Activated CD4-positive, alpha-beta T cell treated with anti-CD3 and anti-CD28 coated beads, Interleukin-2, amount 50 U/mL, for 24 hours (primary cell): ENCODE results near the gene FAM114A2.

Source experiments
- DNase-seq, 2 donors: peaks; one replicate each; pipeline ENCODE4 v3.0.0-alpha.2; 2020; ENCODE audit warnings: low read depth in 1 of 2, low spot score in 1 of 2

Gene FAM114A2

DNA sequence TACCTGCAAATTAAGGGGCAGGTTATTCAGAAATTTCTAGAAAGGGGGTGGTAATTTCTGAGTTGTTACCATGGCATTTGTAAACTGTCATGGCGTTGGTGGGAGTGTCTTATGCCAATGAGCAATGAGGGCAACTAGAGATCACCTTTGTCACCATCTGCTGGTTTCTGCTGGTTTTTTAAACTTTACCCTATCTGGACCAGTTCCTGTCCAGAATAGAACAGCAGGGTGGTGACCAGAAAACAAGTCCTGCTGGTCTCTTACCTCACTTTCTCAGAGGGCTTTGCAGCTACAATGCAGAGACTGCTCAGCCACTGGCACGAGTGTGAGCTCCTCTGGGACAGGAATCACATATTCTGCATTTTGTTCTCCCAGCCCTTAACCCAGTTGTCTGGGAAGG, 51.4 kb downstream of the FAM114A2 start:
- no peak for DNase-seq

DNA sequence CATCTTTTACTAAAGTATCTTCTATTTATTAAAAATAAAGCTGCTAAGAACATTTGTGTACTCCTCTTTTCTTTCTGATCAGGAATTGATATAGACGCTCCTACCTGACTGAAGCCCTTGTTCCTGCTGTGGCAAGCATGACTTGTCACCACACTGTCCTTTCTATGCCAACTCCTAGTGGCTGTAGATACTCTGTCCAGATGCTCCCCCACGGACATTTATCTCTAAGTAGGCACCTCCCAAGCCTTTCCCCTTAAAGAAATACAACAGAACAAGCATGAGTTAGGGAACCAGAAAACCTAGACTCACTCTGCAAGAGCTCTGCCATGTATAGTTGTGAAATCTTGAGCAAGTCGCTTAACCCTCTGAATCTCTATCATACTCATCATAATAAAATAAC, 53.2 kb downstream of the FAM114A2 start:
- no peak for DNase-seq

DNA sequence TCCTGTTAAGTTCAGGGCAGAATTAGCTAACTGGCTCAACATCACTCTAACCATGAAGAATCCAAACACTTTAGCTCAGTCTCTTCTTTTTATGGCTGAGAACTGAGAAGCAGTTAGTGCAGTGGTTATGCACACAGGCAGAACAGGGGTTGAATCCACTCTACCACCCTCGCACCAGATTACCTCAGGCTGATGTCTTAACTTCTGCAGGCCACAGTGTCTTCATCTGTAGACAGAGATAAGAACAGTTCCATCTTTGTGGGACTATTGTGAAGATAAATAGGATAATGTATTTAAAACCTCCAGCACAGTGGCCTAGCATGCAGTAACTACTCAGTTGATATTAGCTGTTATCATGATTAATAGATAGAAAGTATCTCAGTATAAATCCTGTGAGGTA, 54.8 kb downstream of the FAM114A2 start:
- no peak for DNase-seq

DNA sequence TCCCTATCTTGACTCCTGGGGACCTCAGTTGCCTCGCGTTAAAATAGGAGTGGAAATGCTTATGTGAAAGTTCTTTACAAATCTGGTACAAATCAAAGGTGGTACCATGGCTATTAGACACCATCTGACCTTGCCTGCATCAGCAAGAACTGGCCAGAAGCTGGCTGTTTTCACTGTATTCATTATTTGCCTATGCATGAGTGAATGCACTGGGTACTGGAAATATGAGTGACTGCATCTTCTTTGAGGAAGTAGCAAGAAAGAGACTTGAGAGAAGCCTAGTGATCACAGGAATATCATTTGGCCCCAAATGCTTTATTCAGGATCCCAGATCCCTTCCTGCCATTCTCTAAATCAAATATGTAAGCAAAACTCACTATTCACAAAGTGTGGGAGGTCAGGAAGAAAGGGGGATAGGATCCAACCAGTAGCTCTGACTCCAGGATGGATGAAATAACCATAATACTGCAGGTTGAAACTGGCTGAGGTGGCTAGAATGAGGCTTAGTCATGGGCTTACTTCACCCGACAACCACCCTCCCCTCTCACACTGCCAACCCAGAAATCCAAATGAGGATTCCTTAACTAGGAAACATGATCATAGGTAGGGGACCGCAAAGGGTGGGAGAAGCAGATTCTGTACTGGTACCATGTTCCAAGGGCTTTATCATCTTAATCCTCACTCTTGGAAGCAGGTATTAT, 56.7 kb downstream of the FAM114A2 start:
- no peak for DNase-seq

DNA sequence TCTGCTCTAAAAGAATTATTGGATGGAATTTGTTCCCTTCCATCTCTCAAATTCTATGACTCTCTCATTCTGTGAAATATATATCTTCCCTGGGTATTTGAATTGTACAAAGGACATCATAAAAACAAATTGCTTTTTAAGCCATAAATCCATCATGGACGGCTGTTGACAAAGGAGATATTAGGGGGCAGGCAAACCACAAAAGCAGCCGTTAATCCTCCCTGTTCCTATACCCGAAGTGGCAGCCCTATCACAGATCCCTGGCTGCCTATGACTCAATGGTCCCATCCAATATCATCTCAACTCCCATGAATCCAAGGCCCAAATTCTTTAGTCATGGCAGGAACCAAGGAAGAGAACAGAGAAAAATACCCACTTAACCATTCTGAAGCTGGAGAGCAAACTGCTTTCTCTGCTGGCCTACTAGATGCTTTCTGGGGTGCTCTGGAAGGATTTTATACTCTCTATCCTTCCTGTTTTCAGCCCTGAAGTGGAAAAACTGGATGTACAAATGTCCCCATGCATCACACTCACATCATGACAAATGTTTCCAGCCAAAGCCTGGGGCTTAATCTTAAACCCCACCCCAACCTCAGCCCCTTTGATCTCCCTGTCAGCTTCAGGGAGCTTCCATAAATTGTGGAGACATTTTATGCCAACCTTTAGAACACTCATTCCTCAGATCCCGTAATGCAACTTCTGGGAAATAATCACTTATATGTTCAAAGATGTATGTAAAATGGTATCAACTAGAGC, 59.5 kb downstream of the FAM114A2 start:
- no peak for DNase-seq

DNA sequence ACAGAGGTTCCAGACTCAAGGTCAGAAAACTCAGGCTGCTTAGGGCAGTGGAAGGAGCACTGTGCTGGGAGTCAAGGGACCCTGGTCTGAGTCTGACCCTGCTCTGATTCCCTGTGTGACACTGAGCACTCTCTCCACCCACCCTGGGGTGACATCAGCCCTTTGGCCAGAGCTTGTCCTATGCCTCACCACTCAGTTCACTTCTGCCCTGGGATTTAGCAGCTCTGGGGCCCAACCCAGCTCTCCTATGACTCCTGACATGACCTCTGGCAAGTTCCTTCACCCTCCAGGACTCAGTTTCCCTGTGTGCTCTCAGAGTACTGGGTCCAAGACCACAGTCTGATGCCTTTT, 63.9 kb downstream of the FAM114A2 start:
- DNase-seq = no peak

DNA sequence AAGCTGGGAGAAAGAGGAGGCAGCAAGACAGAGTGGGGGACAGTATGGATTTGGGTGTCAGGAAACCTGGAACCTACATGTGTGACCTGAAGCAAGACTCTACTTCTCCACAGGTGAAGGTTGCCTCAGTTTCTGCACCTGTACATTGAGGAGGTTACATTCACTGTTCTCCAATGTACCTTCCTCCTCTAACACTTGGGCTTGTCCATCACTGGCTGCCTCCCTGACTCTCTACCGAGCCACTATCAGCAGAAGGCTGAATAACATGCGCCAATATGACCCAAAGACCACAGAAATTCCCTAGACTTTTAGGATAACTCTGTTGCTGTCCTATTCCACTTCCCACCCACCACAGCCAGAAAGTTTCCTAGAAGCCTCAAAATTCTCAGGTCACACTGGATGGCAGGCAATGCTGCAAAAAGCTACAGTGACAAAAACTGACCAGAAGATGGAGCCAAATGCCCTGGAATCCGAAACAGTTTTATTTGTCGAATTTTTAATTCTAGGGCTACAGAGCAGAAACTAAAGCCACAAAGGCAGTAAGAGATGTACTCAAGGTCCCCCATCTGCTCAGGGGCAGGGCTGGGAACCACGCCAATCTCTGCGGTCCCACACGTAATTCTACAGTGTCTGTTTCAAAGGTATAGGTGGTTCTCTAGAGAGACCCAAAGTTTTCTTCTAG, 64.4 kb downstream of the FAM114A2 start:
- DNase-seq = no peak

DNA sequence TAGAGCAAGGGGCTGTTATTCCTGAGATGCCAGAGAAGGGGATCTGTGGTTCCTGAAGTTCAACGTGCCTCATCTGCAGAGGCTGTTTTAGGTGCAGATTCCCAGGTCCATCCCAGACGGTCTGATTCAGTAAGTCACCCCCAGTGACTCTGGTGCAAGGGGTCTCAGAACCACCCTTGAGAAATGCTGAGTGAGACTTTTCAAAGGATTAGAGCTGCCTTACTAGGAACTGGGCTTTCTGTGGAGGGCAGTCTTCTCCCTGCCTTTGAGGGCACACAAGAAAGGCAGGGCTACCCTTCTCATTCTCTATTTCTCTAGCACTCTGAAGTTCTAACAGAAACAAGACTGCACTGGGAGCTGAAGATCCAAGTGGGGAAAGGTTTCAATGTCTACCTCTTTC, 66.5 kb downstream of the FAM114A2 start:
- no peak for DNase-seq

DNA sequence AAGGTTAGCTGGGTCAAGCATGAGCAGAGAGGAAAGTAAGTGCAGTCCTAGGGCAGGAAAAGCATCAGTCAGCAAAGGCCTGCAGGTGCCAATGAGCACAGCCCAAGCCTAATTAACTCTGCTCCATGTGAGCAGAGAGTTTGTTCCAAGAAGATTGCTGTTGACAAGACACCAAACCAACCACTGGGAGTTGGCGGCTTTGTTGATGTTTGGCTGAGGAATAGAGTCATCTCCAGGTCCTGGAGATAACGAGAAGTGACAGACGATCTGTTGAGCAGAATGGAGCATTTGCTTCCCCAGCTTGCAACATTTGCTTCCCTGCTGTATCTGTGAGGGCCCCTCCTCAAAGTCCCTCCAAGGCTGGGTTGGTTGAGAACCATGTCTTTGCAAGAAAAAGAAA, 68.2 kb downstream of the FAM114A2 start:
- no peak for DNase-seq

DNA sequence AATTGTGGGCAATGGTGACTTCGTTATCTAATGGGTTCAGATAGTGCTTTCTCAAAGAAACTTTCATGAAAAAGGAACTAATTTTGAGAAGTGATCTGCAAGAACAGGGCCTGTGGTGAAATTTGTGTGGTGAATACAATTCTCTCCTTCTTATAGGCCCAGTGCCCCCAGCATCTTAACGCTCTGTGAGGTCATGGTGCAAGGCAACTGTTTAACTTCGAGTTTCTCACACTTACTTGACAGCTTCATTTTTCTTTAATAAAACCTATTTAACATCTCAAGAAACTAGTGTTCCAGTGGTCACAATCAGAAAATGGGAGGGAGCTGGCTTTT, 69.2 kb downstream of the FAM114A2 start:
- no peak for DNase-seq

DNA sequence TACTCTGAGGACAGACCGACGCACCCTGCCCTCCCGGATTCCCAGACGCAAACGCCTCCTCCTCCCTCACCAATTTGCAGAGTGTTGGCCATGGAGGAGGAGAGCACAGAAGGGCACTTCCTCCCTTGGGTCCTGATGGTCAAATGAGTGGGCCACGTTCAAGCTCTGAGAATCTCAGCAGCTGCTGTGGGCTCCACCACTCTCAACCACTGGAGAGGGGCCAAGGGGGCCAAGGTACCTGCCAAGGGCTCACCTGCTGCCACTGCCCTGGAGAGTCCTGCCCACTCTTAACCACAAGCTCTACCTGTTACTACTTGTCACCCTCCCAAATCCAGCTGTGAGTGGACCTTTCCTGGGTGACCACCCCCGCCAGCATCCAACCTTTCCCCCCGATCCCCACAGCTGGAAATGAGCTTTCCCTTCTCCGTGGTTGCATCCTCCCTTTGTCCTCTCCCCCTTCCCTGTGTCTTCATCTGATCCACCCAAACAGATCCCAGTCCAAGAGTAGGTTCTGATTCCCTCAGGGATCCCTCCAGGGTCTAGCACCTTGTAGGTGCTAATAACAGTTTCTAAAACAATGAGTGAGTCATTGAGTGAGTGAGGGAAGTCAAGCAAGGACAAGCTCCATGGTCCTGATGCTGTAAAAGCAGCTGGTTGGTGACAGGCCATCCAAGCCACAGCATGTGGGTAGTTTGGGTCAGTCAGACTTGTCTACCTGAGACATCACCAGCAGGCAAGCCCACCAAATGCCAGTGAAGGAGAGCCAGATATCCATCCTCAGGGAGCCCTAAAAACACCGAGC, 69.7 kb downstream of the FAM114A2 start:
- DNase-seq = no peak

DNA sequence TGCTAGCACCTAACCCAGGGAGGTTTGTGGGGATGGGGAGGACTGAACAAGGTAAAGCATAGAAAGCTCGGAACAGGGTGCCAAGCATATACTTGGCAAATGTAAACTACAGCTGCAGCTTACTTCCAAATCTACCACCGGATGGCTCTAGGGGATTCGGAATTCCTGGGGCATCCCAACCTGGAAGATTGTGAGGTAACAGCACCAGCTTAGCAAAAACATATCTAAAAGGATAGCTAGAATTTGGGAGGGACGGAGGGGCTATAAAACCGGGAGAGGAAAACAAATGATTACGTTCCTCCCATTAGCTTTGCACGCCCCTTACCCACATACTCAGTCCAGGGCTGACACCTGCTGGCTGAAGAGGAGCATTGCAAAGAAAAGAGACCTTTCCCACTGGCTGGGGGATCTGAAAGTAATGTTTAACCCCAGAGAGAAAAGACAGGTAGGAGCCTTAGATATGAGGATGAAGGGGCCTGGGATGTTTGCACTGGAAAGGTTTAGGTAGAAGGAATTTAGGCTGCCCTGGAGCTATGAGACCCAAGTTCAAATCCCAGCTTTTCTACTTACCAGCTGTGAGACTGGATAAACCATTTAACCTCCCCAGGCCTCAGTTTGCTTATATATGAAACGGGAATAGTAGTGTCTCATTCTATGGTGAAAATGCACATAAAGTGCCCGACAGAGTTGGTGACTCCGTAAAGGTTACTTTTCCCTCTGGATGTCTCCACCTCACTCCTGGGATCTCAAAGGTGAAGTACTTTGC, 73.6 kb downstream of the FAM114A2 start:
- peak in 1 of 2 donors; percentile 13 for DNase-seq

DNA sequence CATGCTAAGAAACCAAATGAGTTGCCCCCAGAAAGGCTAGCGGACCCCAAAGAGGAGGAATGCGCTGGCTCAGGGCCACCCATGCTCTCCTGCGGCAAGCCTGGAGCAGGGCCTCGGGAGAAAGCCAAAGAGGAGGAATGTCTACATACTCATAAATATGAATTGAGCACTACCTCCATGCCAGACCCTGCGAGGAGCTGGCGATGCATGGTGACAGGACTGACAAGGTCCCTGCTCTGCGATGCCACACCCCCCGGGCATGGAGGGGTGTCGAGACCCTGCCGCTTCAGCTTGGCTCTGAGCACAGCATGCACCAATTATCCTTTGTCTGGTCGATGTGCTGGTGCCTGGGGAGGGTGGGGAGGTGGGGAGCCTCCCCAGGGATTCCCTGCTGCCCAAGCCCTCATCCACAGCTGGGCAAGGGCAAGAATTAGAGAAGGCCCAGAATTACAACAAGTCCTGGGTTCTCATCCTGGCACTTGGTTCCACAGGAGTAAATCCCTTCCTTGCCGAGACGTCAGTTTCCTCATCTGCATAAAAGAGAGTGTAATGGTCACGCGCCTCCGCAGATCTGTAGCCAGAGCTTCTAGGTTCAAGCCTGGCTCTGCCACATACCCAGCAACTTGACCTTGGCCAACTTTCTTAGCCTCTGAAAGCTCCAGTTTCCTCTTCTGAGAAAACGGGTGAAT, 74.4 kb downstream of the FAM114A2 start:
- no peak for DNase-seq

DNA sequence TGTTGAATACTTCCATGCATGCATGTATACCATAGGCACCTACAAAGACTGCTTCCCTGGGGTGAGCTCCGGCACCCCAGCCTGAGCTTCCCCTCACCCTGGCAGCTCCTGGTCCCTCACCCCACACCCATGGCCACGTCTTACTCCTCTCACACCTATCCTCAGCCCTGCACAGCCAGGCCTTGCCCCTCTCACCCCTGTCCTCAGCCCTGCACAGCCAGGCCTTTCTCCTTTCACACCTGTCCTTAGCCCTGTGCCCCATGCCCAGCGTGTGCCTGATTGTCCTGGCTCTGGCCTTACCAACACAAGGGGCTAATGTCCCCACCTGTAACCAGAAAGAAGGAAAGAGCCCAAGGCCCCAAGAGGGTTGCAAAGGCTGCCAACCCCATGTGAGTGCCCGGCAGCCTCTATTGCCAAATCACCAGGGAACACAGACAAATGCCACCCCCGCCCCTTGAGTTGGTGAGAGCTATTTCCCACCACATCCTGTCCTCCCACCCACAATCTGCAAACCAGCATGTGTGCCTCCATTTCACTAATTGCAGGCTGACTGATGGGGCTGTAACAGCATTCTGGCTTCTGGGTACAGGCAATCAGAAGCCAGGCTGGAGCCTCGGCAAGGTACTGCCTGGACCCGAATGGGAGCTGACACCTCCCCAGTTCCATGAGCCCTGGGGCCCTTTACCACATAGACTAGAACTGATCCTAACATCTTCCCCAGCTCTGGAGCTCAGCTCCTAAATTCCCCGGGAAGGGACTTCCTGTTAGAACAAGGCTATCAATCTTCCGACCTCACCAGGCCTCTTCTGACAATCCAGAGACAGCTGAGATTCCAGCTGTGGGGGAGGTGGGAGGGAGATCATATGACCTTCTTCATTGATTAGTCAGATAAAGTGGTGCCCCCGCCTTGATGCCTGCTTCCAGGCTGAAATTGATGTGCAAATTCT, 78.2 kb downstream of the FAM114A2 start:
- DNase-seq = no peak

DNA sequence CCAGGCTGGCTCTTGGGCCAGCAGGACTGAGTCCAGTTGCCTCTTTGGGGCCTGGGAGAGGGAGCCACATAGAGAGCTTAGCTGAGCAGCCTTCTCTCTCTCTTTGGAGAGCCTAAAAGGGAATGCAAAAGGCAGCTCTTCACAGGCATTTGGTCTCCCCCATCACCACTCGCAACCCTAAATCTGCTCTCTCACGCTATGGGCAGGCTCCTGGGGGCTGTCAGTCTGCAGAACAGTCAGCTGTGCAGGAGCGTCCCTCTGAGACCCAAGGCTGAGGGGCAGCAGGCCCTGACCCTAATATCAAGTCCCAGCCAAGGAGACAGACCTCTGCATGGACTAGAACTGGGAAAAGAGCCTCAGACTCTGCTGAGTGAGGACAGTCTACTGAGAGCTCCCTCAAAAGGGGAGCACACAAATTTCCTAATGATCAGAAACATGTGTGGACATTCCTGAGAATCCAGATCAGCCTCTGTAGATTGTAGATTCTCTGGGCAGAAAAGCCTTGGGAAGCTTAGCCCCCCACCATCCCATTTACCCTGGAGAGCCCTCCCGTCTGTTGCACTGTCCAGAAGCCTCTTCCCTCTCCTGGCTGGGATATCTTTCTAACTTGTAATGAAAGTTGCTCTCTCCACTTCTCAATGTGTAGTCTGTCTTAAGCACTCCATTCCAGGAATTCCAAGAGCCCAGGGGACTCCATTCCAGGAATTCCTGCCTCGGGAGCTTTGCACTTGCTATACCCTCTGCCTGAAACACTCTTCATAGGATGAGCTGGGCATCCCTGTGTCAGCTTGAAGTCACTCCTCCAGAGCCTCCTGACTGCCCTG, 79.4 kb downstream of the FAM114A2 start:
- no peak for DNase-seq

DNA sequence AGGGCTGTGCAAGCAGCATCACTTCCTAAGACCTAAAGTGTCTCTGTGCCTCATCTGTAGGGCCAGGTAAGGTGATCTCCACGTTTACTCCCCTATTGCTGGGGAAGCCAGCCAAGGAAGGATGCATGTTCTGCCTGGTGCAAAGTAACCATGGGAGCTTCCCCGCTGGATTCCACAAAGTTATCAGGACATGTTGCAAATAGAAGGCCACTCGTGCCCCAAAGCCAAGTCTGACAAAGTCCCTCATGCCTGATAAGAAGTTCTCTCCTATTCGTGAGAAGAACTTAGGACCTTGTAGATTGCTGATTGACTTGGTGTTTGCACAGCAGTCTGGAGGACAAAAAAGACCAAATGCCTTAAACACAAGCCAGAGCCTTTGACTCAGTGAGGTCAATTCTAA, 81.5 kb downstream of the FAM114A2 start:
- DNase-seq = no peak

DNA sequence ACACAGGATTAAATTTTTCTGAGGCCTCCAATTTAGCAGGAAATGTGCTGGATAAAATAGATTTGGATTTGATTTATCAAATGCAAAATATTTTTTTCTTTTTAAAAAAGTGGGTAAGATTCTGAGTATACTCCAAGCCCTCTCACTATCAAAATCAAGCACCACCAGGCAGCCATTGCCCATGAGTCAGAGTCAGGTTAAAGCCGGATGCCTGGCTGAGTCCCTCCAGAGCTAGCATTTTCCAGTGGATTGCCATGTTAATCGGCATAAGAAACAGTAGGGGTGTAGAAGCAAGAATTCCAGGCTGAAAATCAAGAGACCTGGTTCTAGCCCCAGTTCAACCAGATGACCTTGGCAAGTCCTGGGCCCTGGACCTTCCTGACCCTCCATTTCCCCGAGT, 85.3 kb downstream of the FAM114A2 start:
- no peak for DNase-seq

DNA sequence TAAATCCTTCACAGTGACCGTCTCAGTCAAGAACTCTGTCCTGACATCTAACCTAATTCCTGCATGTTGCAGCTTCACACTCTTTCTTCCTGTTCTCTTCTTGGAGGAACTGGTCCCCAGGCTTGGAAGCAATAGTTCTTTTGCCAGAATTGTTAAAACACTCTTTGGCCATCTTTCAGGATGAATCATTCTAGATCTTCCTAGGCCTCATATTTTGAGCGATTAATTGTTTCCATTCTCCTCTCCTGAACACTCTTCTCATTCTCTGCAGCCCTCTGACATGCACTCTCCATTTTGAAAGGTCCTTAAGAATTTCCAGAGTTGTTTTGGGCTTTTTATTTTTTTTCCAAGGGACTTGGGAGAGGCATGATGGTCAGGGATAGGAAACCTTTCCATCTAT, 85.8 kb downstream of the FAM114A2 start:
- DNase-seq = no peak
